ENCODE data around the gene NAA35.

GRCh38 chr9:85909390-85909789 lies 31.6 kb upstream of the NAA35 start:
- TF ChIP-seq CTCF (IDR thresholded peaks at IDR 0.05) (no peak), POLR2A (IDR thresholded peaks at IDR 0.05) (no peak)

All from testis (tissue), 2 donors.